DOHH2 (cell line): ENCODE data around the gene MAGI1.

ENCODE experiments used
- CTCF ChIP-seq: fragments of 200-600 bp; sonication (generic); IDR thresholded peaks from one replicate; pipeline ENCODE4 v1.5.1; 2014; ENCODE audit warnings: antibody characterized with exemption, mild to moderate bottlenecking, low read depth, low read length; ENCODE audit not compliant: poor library complexity, severe bottlenecking
- EZH2phosphoT487 ChIP-seq: fragments of 200-600 bp; sonication (generic); IDR thresholded peaks from 2 replicates; pipeline ENCODE4 v1.6.1; 2017; ENCODE audit warnings: borderline replicate concordance, mild to moderate bottlenecking, antibody characterized with exemption, low read length, moderate library complexity, mixed read lengths

- TF ChIP-seq CTCF (no peak), EZH2phosphoT487 (no peak)
These were observed 210.0 kb downstream of the MAGI1 start for GRCh38 chr3:65828706-65829105.
